ENCODE measurements around the gene CXorf58. TPM values are rescaled to one million over a fixed set of nuclear protein-coding genes. Genes with fewer than 3 reads are reported as not detected.

Gene CXorf58
- total and polyA plus RNA-seq, 9 of the 15 experiments (the other 6 are each of a cell fraction or from before 2014, with no cell fraction given) = 0.10 to 0.27 (median 0.16) TPM; not detected in 3

DNA sequence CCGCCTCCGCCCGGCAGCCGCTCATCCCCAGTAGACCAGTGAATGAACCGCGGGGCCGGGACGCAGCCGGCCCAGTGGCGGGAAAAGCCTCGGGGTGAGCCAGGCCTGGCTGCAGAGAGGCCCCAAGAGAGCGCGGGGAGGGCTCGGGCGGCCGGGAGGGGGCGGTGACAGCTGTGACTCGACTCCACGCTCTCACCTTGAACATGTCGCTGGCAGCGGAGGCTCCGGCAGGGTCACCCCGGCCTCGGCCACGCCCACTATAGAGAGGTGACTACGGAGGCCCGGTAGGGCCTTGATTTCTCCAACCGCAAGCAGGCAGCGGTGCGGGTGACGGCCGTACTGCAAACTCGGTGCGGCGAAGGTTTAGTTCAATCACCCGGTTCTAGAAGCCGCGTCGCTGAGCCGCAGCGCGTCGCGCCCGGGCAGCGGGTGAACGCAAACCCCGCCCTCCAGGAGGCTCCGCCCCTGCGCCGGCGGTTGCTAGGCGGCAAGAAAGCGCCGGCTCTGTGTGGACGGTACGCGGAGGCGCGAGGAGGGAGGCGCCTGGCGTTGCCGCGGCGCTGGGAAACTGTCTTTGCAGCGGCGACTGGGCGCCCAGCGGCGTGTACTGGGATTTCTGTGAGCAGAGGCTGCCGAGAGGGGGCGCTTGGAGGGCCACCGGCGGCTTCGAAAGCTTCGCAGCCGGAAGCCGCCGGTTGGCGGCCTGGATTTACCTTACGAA is at the start of gene CXorf58, which contains the start of gene APOO (continued):
- TF ChIP-seq, protein P1, sequence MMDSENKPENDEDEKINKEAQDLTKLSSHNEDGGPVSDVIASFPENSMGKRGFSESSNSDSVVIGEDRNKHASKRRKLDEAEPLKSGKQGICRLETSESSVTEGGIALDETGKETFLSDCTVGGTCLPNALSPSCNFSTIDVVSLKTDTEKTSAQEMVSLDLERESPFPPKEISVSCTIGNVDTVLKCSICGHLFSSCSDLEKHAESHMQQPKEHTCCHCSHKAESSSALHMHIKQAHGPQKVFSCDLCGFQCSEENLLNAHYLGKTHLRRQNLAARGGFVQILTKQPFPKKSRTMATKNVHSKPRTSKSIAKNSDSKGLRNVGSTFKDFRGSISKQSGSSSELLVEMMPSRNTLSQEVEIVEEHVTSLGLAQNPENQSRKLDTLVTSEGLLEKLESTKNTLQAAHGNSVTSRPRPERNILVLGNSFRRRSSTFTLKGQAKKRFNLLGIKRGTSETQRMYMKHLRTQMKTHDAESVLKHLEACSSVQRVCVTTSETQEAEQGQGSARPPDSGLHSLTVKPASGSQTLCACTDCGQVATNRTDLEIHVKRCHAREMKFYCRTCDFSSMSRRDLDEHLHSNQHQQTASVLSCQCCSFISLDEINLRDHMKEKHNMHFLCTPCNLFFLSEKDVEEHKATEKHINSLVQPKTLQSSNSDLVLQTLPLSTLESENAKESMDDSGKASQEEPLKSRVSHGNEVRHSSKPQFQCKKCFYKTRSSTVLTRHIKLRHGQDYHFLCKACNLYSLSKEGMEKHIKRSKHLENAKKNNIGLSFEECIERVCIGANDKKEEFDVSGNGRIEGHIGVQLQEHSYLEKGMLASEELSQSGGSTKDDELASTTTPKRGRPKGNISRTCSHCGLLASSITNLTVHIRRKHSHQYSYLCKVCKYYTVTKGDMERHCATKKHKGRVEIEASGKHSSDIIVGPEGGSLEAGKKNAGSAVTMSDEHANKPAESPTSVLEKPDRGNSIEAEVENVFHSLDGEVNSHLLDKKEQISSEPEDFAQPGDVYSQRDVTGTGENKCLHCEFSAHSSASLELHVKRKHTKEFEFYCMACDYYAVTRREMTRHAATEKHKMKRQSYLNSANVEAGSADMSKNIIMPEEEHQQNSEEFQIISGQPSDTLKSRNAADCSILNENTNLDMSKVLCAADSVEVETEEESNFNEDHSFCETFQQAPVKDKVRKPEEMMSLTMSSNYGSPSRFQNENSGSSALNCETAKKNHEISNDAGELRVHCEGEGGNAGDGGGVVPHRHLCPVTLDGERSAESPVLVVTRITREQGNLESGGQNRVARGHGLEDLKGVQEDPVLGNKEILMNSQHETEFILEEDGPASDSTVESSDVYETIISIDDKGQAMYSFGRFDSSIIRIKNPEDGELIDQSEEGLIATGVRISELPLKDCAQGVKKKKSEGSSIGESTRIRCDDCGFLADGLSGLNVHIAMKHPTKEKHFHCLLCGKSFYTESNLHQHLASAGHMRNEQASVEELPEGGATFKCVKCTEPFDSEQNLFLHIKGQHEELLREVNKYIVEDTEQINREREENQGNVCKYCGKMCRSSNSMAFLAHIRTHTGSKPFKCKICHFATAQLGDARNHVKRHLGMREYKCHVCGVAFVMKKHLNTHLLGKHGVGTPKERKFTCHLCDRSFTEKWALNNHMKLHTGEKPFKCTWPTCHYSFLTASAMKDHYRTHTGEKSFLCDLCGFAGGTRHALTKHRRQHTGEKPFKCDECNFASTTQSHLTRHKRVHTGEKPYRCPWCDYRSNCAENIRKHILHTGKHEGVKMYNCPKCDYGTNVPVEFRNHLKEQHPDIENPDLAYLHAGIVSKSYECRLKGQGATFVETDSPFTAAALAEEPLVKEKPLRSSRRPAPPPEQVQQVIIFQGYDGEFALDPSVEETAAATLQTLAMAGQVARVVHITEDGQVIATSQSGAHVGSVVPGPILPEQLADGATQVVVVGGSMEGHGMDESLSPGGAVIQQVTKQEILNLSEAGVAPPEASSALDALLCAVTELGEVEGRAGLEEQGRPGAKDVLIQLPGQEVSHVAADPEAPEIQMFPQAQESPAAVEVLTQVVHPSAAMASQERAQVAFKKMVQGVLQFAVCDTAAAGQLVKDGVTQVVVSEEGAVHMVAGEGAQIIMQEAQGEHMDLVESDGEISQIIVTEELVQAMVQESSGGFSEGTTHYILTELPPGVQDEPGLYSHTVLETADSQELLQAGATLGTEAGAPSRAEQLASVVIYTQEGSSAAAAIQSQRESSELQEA (IDR thresholded peaks at IDR 0.05; ENCODE audit: low read depth) = peak; percentile 93
- TF ChIP-seq ESRRA (IDR thresholded peaks at IDR 0.05; ENCODE audit: borderline replicate concordance, low read depth) (peak; percentile 98), YY1 (IDR thresholded peaks at IDR 0.05; ENCODE audit: borderline replicate concordance in 1 of 3, control insufficient read depth in 1 of 3, extremely low read depth in 1 of 3, insufficient read depth in 3 of 3, insufficient read length in 1 of 3, insufficient replicate concordance in 2 of 3, low read depth in 1 of 3, low read length in 2 of 3) (peak in 2 of 3 experiments; percentile 42), ETV5 (CRISPR knock-in tag; IDR thresholded peaks at IDR 0.05; ENCODE audit: low read depth) (peak; percentile 73), MAZ (CRISPR knock-in tag; conservative IDR thresholded peaks at IDR 0.05 in 1 of 2, IDR thresholded peaks at IDR 0.05 in 1 of 2) (peak in 1 of 2 experiments; percentile 74; a peak in 2 of 4 replicates), ATF1 (CRISPR knock-in tag; IDR thresholded peaks at IDR 0.05) (peak; percentile 54; the same call in 1 of the 2 replicates), ATF1 (tag; IDR thresholded peaks at IDR 0.05) (peak; percentile 85), MCM3 (IDR thresholded peaks at IDR 0.05) (no peak), TCF7L2 (IDR thresholded peaks at IDR 0.05; ENCODE audit: low read depth, low read length) (no peak), ZNF766 (CRISPR knock-in tag; conservative IDR thresholded peaks at IDR 0.05) (no peak; the same call in 1 of the 2 replicates), SMAD3 (CRISPR knock-in tag; conservative IDR thresholded peaks at IDR 0.05) (no peak), SRF (CRISPR knock-in tag; IDR thresholded peaks at IDR 0.05) (peak in 1 of 2 experiments; percentile 26; a peak in 1 of 4 replicates), RFX5 (IDR thresholded peaks at IDR 0.05; ENCODE audit: low read depth, low read length) (no peak), CTBP1 (IDR thresholded peaks at IDR 0.05; ENCODE audit: borderline replicate concordance) (peak; percentile 86), POLR2H (tag; IDR thresholded peaks at IDR 0.05; ENCODE audit: low read depth) (0 out of 2 replicates have a peak, but pooled peaks have one; percentile 30)
- TF ChIP-seq, protein P2, sequence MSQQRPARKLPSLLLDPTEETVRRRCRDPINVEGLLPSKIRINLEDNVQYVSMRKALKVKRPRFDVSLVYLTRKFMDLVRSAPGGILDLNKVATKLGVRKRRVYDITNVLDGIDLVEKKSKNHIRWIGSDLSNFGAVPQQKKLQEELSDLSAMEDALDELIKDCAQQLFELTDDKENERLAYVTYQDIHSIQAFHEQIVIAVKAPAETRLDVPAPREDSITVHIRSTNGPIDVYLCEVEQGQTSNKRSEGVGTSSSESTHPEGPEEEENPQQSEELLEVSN (IDR thresholded peaks at IDR 0.05; ENCODE audit: borderline replicate concordance in 1 of 2, extremely low read depth in 1 of 2, insufficient read depth in 1 of 2, insufficient read length in 1 of 2, low read depth in 1 of 2, low read length in 1 of 2, poor library complexity in 1 of 2, severe bottlenecking in 1 of 2) = peak; percentile 42 to 91
